ENCODE data around the gene KITLG.
"Not testable (repeated sequence)": the region's sequence is repeated elsewhere in the genome, so short reads cannot be mapped to it uniquely, and the experiment has no call there.

The KITLG gene, protein sequence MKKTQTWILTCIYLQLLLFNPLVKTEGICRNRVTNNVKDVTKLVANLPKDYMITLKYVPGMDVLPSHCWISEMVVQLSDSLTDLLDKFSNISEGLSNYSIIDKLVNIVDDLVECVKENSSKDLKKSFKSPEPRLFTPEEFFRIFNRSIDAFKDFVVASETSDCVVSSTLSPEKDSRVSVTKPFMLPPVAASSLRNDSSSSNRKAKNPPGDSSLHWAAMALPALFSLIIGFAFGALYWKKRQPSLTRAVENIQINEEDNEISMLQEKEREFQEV

DNA sequence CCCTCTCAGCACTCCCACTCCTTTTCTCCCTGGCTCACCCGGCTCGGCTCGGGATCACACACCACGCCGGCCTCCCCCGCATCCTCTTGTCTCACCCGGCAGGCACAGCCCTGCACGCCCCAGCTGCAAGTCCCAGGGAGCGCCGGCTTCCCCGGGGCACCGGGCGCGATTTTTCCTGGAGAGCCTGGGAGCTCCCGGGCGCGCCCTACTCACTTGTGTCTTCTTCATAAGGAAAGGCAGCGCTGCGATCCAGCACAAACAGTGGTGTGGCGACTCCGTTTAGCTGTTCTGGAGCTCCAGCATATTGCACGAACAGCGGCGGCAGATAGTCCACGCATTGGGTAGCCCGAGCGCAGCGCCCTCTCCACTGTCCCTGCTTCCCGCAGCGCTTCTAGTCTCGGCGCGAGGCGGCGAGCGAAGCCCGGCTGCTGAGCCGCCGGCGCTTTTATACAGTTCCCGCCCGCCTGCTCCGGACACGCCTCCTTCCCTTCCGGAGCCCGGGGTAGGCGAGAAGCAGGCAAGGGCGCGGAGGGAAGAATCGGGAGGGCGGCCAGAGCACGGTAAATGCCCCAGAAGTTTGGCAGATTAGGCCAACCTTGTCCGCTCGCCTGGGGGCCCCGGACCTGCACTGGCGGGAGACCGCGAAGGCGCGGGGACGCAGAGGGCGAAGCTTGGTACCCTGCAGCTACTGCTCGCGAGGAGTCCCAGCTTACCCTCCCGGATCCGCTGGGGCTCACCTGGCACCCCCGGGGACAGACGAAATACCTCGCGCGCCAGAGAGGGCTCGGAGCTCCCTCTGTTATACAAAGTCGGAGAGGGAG lies at the start of gene KITLG:
TSS of gene KITLG (minus strand) at position 421 of the 821 bp plus-strand sequence. CDS start at position 228, 193 bp downstream.
- no peak for FAIRE-seq

DNA sequence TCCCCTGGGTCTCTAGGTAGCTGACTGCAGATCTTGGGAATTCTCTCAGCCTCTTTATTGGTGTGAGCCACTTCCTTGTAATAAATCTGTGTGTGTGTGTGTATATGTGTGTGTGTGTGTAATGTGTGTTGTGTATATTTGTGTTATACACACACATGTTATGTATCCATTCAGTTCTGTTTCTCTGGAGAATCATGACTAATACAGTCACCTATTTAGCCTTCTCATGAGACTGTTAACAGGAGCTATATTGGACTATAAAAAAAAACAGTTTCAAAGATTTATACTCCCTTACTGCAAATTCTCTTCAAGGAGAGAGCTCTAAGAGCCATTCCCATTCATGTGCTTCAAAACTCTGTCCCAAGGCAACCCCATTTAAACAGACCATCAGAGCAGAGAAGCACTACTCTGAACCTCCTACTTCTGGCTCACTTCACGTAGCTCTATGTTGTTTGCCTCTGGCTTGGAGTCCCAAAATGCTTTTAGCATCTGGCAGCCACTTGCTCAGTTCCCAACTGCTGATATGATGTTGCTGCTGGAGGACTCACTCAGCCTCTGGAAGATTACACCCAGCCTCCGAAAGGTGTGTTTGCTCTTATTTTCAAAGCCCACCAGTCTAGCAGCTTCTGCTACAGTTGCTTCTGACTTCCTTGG lies 48.7 kb upstream of the KITLG start:
- FAIRE-seq: no peak

DNA sequence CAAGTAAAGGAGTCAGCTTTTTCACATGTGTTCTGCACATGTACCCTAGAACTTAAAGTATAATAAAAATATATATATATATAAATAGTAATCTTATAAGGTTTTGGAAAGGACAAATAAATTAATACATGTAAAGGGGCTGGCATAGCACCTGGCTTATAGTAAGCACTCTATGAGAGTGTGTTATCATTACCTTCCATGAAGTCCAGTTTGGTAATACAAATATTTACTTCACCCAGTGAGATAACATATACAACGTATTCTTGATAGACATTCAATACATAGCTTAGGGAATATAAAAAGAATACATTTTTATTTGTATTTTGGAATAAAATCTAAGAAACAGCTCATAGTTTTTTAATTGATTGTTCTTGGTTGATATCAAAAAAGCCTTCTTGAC lies 47.8 kb upstream of the KITLG start:
- FAIRE-seq: not testable (repeated sequence)

DNA sequence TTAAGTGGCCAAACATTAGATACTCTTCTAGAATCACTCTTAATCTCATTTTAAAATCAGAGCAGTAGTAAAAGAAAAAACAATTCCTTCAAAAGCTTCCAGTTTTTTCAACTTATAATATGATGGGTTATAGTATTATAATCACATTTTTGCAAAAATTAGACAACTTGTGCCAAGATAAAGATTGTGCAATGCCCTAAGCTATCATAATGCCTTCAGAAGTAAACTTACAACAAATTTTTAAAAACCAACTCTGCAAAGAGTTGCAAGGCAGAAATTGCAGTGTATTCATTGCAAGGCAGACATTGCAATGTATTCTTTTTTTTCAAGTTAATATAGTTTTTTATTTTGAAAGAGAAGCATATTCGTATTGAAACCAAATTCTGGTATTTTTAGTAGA lies 47.2 kb upstream of the KITLG start:
- FAIRE-seq: no peak

DNA sequence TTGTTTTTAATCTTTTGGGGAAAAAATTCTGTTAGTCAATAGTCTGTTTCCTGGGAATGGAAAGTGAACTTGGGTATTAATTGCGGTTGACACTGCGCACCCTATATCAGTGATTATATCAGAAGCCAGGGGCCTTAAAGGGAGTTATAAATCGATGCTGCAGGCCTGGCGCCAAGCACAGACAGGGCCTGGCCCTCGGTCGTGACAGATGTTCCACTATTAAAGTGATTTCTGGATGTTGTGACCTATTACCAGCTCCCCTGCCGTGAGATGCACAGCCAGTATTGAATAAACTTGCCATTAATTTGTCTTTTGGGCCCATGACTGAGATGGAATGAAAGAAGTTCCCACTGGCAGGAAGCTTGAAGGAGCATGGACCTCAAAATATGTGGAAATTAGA lies 45.1 kb upstream of the KITLG start:
- FAIRE-seq: no peak

DNA sequence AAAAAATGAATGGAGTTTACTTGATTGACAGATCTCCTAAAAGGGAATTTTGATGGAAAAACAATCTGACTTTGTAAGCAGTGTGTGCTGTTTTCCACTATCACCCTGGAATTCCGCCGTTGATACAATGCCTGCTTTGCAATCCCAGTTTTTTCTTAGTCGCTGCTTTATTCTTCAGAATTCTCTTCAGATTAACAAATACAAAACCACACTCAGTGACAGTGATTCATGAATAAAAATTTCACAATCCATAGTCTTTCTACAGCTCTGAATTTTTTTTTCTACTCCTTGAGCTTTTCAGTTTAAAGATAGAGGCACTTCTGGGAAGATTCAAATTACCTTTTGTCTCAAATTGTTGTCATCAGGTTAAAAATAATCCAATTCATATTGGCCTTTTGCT lies 44.6 kb upstream of the KITLG start:
- no peak for FAIRE-seq

DNA sequence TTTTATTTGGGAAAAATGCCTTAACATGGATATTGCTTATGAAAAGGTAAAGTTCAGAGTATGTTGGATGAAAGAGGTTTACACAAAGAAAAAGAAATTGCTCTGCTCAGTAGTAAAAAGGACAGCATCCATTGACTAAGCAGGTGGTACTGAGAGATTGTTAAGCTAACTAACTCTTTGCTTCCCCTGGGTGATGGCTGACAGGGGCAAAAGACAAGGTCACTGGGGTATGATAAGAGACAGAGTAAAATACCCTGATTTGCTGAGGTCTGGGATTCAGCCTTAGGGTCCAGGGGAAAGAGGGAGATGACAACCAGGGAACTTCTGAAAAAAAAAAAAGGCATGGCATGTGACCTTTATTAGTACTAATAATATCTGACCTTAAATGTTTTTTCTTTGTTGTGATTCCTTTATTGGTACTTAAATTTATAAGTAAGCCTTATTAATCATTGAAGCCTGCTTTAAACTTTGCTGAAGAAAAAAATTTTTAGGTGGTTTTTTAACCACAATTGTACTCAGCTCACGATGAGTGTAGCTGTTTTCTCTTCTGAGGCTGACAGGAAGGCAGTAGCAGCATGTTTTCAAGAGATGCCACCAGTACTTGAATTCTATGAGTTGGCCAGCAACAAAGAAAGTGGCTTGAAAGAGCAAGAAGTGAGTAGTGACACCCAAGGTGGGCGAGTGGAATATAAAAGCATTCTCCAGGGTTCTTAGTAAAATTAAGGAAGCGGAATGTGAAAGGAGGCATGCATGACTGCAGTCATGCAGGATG lies 43.7 kb upstream of the KITLG start:
- no peak for FAIRE-seq

DNA sequence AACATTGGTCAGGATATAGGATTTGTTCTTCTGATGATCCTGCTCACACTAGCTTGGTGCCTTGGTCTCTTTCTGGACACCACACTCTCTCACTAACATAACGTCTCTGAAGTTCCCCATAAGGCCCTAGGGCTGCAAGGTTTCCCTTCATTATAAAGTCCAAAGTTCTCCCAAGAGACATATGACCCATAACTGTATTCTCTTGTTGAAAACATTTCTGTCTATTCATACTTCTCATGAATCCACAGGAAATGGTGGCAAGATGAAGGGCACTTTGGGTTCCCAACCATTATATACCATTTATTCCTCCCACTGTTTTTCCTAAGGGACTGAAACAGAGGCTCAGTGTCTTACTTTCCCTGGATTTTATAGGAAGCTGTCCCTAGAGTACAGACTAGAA lies 37.1 kb upstream of the KITLG start:
- no peak for FAIRE-seq

DNA sequence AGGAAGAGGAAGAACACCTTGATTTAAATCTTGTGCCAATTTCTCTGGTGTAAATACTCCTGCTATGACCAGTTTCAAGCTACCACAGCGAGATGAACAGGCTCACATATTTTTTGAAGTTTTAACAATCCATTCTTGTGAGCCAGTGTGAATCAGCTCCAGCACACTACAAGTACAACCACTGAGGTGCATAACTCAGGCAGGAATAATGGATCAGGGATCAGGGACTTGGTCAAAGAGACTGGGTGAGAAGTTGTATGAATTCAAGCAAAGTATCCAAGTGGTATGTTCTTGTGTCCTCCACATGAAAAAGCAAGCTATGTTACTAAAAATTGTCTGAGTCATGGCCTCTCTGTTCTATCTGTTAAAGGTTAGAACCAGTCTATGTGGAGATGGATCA lies 35.2 kb upstream of the KITLG start:
- FAIRE-seq: no peak

DNA sequence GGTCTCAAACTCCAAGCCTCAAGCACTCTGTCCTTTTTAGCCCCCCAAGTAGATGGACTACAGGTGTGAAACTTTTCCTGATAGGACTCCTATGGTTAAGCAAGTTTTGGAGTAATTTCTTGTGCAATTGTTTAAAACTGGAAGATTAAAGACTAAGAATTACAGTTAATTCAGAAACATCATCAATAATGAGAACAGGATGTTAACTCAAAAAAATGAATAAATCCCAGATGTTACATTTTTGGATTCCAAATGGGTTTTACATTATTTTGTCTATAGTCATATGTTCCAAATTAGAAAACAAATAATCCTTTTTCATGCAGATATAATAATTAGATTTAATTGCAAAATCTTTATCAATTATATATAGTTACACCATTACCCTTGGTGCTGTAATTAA lies 24.4 kb upstream of the KITLG start:
- FAIRE-seq: no peak

DNA sequence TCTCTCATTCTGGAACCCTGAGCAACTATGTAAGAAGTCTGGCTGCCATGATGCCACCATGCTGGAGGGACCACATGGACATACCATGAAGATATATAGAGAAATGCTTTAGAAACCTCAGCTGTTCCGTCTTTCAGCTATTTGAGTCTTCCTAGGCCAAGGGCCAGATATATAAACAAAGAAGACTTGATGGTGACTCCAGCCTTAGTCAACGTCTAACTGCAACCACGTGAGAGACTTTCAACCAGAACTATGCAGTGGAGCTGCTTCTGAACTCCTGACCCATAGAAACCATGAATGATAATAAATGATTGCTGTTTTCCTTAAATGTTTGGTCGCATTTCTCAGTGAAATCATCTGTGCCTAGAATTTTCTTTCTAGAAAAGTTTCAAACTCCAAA lies 20.0 kb upstream of the KITLG start:
- no peak for FAIRE-seq

DNA sequence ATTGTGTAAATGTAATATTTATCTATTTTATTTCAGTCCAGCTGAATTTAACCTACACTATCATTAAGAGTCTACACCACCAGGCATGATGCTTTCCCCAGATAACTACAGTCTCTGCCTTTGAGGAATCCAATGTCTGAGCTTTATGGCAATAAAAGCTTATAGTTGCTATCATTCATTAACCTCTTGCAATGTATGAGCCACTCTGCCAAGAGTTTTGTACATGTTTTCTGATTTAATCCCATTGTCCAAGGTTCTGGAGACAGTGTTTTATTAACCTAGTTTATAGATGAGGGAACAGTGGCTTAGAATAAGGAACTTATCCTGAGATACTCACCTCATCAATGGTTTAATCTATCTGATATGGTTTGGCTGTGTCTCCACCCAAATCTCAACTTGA lies 17.1 kb upstream of the KITLG start:
- no peak for FAIRE-seq

DNA sequence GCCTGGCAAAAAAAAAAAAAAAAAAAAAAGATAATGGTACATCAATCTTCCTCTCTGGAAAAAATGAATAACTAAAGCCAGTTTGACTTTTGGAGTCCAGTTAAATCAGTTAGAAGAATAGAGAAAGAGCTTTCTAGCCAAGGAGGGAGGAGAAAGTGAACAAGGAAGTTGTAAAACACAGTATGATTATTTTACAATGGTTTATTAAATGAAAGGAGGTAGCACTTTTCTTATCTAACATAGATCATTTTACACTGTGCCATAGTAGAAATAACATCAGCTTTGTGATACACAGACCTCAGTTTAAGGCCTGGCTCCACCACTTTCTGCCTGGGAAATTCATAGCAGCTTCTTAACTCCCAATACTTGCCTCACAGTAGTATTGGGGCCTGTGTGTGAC lies 15.4 kb upstream of the KITLG start:
- no peak for FAIRE-seq

DNA sequence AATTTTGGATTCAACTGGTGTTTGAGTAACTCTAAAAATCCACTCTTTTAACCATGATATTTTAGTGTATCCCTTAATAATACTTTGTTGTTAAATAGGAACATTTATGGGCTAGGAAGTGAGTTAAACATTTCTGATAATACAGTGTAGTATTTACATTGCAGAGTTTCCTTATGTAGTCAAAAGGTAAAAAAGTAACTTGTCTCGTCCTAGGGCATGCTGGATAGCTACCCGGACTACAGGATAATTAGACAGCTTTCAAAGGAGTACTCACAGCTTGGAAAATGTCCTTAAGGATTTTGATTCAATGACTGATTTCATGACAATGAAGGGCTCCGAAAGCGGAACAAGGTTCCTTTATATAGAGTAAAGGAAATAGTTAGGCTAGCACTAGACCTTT lies 14.5 kb upstream of the KITLG start:
- FAIRE-seq: no peak

DNA sequence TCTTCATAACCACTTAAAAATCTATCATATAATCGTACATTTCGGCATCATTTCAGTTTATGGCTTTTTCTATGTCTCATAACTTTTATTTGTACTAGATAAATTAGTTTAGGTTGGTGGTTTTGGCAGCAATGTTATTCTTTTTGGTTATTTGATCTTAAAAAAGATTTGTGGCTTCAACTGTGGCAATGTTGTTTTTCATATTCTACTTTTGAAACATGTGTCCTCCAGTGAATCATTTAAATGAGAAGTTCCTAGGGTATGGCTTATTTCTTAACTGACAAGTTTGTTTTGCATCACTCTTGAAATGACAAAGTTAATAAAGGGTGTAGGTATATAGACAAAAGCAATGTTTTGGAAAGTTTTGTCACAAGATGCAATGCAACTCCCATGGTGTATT lies 11.1 kb upstream of the KITLG start:
- FAIRE-seq: no peak

DNA sequence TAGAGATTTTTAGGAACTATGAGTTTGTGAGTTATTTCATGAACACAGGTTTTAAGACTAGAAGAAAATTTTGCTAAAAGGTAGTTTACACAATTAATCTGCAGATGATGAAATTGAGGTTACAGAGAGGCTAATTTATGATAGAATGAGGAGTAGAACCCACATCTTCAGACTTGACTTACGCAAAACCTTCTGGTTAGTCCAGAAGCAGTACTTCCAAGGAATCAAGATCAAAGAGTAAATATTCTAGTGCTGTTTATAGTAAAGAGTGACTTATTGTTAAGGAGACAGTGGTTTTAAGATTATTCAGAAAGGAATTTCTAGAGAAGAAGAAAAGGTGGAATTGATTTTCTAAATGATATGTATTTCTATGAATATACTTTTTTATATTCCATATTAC lies 10.6 kb upstream of the KITLG start:
- no peak for FAIRE-seq

DNA sequence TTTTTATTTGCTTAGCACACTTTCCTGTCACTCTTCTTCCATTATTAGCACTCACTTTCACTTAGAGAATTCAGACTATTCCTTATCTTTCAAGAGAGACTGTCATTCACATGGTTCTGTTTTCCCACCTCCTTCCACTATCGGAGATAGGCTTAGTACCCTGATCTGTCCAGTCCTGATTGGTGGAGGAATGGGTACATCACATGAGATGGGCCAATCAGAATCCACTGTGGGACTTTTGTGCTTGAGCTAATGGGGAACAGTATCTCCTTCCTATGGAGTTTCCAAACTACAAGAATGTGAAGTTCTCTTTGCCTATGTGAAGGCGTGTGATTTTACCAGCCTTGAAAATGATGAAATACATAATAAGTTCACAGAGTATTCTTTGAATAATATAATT lies 4.8 kb upstream of the KITLG start:
- FAIRE-seq: no peak

DNA sequence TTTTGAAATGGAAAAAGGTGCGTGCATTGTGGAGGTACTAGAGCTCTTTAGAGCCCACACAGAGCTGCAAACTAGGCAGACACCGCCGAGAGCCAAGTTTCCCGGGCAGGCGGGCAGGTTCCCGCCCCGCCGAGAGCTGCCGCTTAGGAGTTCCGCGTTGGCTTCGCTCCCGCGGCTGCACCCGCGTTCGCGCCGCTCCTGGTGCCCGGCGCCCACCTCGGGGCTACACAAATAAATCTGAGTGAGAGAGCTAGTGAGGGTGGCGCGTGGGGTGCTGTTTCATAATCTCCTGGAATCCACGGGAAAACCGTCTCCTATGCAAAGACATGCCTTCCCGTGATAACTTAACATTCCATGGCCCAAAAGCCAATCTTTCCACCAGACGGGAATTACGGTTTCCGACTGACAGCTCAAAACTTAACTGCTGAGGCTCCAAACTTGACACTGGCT lies 645 bp downstream of the KITLG start:
- no peak for FAIRE-seq

DNA sequence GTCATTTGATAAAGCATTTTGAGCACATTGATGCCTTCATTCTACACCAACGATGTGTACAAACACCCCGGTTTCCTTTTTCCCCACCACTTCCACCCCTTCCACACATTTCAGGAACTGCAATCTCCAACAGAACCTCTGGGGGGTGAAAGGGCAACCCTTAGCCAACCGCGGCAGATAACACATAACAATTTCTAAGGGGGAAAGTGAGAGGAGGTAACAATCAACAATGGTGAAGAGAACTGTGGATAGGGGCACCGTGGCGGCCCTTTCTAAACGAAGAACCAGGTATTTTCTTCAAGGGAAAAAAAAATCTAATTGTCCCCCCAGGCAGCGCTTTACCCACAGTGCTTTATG lies 1.1 kb downstream of the KITLG start:
- FAIRE-seq: no peak

DNA sequence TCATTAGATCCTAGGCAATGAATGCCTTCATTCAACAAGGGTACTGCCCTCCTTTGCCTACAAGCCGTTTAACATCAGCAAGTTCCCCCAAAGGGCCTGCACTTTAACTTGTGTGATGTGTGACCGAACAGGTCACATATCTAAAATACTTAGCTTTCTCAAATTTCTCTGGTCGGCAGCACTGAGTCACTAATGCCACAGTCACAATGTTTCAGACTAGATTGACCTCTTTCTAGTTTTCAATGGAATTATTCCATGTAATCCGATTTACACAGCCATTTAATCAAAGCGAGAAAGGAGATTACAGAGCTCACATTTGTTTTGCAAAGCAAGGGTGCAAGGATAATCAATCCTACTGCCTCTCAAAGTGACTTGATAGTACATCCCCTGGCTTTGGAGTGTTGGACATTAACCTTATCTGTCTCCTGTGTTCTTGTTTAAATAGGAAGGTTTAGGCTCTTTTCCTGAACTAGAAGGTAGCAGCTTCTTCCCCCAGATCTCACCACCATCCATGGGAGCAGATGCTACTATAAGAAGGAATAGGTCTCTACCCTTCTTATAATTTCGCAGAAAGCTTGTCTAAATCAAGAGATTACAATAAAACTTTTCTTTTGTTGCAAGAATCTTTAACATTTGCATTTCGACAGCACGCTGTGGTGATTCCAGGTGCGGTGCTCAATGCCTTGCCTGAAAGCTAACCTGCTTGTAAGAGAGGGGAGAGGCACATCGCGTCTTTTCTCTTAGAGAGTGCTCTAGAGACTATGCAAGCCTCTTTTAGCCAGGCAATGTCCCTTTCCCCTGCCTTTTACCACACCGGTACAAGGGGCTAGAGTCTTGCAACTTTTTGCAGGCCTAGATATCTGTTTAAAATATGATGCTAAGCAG lies 1.8 kb downstream of the KITLG start:
- FAIRE-seq: no peak

DNA sequence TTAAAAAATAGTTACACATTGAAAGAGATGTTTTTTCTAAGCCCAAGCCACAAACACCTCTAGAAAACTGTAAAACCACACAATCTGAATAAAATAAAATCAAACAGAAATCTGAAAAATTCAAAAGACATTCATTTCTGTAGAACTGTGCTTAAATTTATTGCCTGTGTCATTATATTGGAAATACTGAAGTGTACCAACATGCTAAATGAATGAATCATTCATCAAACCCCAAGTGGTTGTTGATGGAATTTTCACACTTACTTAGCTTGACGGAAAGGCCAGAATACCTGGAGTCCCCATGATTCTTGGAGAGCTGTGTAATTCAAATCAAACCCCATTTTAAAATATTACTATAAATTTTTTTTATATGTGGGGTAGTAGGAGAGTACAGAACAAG lies 2.7 kb downstream of the KITLG start:
- FAIRE-seq: no peak

DNA sequence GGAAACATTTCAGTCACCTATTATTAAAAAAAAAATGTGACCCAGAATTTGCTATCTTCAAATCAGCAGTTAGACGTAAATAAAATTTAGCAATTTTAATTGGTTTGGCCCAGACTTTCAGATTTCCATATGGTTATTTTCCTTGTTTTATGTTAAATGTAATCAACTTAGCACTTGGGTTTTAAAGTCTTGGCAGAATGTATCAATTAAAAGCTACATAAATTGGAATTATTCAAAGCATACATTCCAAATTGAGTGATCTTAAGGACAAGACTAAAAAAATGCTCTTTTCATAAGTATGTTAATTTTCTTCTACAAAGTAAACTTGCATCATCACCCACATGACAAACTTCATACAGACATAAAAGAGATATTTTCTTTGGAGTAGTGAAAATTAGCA lies 3.4 kb downstream of the KITLG start:
- FAIRE-seq: no peak

Measured in islet of Langerhans (tissue), 1 donor.